Testis (tissue), 3 donors: ENCODE data around the gene SMC5. TPM values are rescaled to one million over a fixed set of nuclear protein-coding genes. Genes with fewer than 3 reads are reported as not detected.

ENCODE experiments used
- DNase-seq: peaks from one replicate; pipeline ENCODE4 v3.0.0-alpha.2; 2019
- H3K27ac ChIP-seq, 2 donors: fragments of 200-600 bp; sonication (generic); one replicate each; pipeline ENCODE4 v1.5.1; 2019
- H3K27me3 ChIP-seq: fragments of 200-600 bp; sonication (generic); one replicate; pipeline ENCODE4 v1.5.1; 2019
- H3K36me3 ChIP-seq: fragments of 200-600 bp; sonication (generic); one replicate; pipeline ENCODE4 v1.5.1; 2017; ENCODE audit warnings: low read depth; ENCODE audit errors: missing control alignments
- H3K4me1 ChIP-seq: fragments of 200-600 bp; sonication (generic); one replicate; pipeline ENCODE4 v1.5.1; 2019
- H3K4me3 ChIP-seq, 2 donors: fragments of 200-600 bp; sonication (generic); one replicate each; pipeline ENCODE4 v1.5.1; 2017 to 2019
- H3K9me3 ChIP-seq: fragments of 200-600 bp; sonication (generic); one replicate; pipeline ENCODE4 v1.5.1; 2017
- CTCF ChIP-seq, 3 experiments: fragments of 450-650 bp in 2 of 3; fragments of 200-600 bp in 1 of 3; sonication (generic) in 1 of 3; IDR thresholded peaks; one replicate each; pipeline ENCODE4 v1.5.1; 2016 to 2019; ENCODE audit warnings: antibody characterized with exemption in 3 of 3, mild to moderate bottlenecking in 2 of 3, moderate library complexity in 1 of 3
- POLR2A ChIP-seq: fragments of 450-650 bp; IDR thresholded peaks from one replicate; pipeline ENCODE4 v1.6.1; 2017; ENCODE audit warnings: antibody characterized with exemption, mild to moderate bottlenecking, moderate library complexity
- WGBS, 2 donors: methylation state at CpG; one replicate each; pipeline ENCODE4 v1.1.5; 2018; 5-methylcytosine and 5-hydroxymethylcytosine counted together
- intact Hi-C: fragments of 100-400 bp; cut with DNase I; formaldehyde crosslinking; loops from one replicate; pipeline ENCODE4 v1.15.1; 2023; ENCODE audit warnings: low total_unique reads
- polyA plus RNA-seq: library from polyadenylated mRNA; stranded (reverse); fragments of 350-450 nt; fragmentation: Illumina TruSeq; extraction: RNeasy Lipid Tissue Mini Kit (QIAGEN cat#74804); gene quantifications from one replicate; pipeline ENCODE4 v1.2.3, GENCODE V29; 2014; ENCODE audit warnings: low read depth, low replicate concordance; ENCODE audit not compliant: insufficient read depth
- total RNA-seq, 2 donors: library from RNA; depleted of rRNA; stranded (reverse); fragments of >200 nt; gene quantifications; one replicate each; pipeline ENCODE4 v1.2.3, GENCODE V29; 2016

The SMC5 gene
- total and polyA plus RNA-seq, 3 donors from 2014 or later: 11.9 to 42.6 (median 39.0) TPM

DNA sequence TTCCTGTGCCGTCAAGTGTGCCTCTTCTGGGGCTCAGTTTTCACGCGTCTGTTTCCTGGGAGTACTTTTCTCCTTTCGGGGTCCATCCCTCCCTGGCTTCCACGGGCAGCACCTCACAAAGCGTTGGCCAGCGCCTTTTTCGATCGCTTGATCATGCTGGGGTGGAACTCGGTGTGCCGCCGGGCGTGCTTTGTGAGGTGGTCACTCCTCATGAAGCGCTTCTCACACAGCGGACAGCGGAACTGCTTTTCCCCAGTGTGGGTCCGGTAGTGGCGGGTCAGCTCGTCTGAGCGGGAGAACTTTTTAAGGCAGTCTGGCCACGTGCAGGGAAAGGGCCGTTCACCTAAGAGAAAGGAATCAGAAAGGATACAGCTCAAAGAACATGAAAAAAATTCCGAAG, 128.9 kb downstream of the SMC5 start:
- Histone ChIP-seq H3K4me1 (peaks cover 5% of the 10 kb centered on the region), H3K27ac (no peak overlapping the region)
- TF ChIP-seq POLR2A: no peak
- TF ChIP-seq CTCF (IDR thresholded peaks at IDR 0.05): no peak

GRCh38 chr9:70389188-70389587, 130.4 kb downstream of the SMC5 start:
- Histone ChIP-seq H3K27ac (no peak overlapping the region), H3K27me3 (no peaks in the 10 kb centered on the region), H3K36me3 (no peaks in the 10 kb centered on the region), H3K9me3 (no peaks in the 10 kb centered on the region), H3K4me1 (peaks cover 5% of the 10 kb centered on the region), H3K4me3 (no peak overlapping the region)
- TF ChIP-seq POLR2A: no peak
- TF ChIP-seq CTCF (IDR thresholded peaks at IDR 0.05): no peak
- no peak for DNase-seq
- WGBS, 2 donors: 76 to 81% methylated on average over 3 of the region's 3 CpGs
- intact Hi-C loops: no loop called here

More for the DNA sequence above, 128.9 kb downstream of the SMC5 start:
- Histone ChIP-seq H3K36me3 (no peaks in the 10 kb centered on the region), H3K27me3 (no peaks in the 10 kb centered on the region), H3K9me3 (no peaks in the 10 kb centered on the region), H3K4me3 (no peak overlapping the region)
- 65 to 67% methylated on average over 23 of the region's 23 CpGs for whole genome bisulfite sequencing, 2 donors
- intact Hi-C loops: no loop called here
- DNase-seq: peak; percentile 30

GRCh38 chr9:70389621-70390266, 131.0 kb downstream of the SMC5 start:
- intact Hi-C loops: no loop called here
- Histone ChIP-seq H3K27ac (no peak overlapping the region), H3K4me3 (no peak overlapping the region), H3K4me1 (peaks cover 5% of the 10 kb centered on the region), H3K36me3 (no peaks in the 10 kb centered on the region), H3K9me3 (no peaks in the 10 kb centered on the region), H3K27me3 (no peaks in the 10 kb centered on the region)
- WGBS, 2 donors: 48 to 55% methylated on average over 10 of the region's 10 CpGs
- no peak for DNase-seq
- TF ChIP-seq POLR2A: no peak
- no peak for TF ChIP-seq CTCF (IDR thresholded peaks at IDR 0.05)

DNA sequence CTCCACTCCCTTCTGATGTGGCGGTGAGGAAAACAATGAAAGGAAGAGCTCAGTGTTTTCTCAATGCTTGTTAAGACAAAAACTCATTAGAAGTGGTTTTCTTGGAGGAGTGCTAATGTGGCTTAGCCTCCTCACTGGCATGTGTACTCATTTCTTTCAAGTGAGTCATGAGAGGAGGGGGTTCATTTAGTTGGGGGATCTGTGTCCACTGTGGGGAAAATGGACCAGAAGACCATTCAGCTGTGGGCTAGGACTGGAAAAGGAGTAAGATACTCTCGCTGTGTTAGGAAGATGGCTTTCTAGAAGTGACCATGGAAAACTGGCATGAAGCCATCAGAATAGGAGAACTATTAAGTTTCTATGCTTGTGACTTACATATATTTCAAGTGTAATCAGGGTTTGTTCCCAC, 132.2 kb downstream of the SMC5 start:
- no peak for TF ChIP-seq CTCF (IDR thresholded peaks at IDR 0.05)
- no peak for TF ChIP-seq POLR2A
- Histone ChIP-seq H3K27ac (no peak overlapping the region), H3K4me1 (peaks cover 5% of the 10 kb centered on the region), H3K27me3 (no peaks in the 10 kb centered on the region), H3K4me3 (no peak overlapping the region), H3K36me3 (no peaks in the 10 kb centered on the region), H3K9me3 (no peaks in the 10 kb centered on the region)
- intact Hi-C loops: no loop called here
- DNase-seq: no peak
- WGBS, 2 donors: 84 to 88% methylated on average over 2 of the region's 2 CpGs

- no peak overlapping the region for H3K27ac ChIP-seq
- 76 to 96% methylated on average over 2 of the region's 2 CpGs for WGBS, 2 donors
These were observed 133.4 kb downstream of the SMC5 start for GRCh38 chr9:70392189-70392588.

More at GRCh38 chr9:70392189-70392588, 133.4 kb downstream of the SMC5 start:
- Histone ChIP-seq H3K4me3 (no peak overlapping the region), H3K36me3 (no peaks in the 10 kb centered on the region), H3K27me3 (no peaks in the 10 kb centered on the region), H3K9me3 (no peaks in the 10 kb centered on the region), H3K4me1 (peaks cover 6% of the 10 kb centered on the region)
- DNase-seq: no peak
- TF ChIP-seq CTCF (IDR thresholded peaks at IDR 0.05): no peak
- no peak for TF ChIP-seq POLR2A
- intact Hi-C loops: no loop called here
